NCI-H446 treated with DMSO at 0.1 percent for 48 hours (cell line): ENCODE results near the gene SNRPE.
"Not testable (repeated sequence)": the region's sequence is repeated elsewhere in the genome, so short reads cannot be mapped to it uniquely, and the experiment has no call there.

Experiments used
- DNase-seq: peaks from one replicate; lab custom pipeline; 2025; lab: John Stamatoyannopoulos, UW

The SNRPE gene

GRCh38 chr1:203861379-203862184 lies at the start of gene SNRPE:
Gene SNRPE (plus strand): TSS chr1:203861599. CDS start chr1:203861660, 61 bp downstream.
- peak; percentile 99 for DNase-seq

GRCh38 chr1:203813581-203814341 lies 47.6 kb upstream of the SNRPE start:
- no peak for DNase-seq

- DNase-seq = no peak
Observed at GRCh38 chr1:203818399-203818798, 43.0 kb upstream of the SNRPE start.

- DNase-seq = no peak
Observed at GRCh38 chr1:203823306-203823705, 38.1 kb upstream of the SNRPE start.

- no peak for DNase-seq
Observed at GRCh38 chr1:203826175-203826574, 35.2 kb upstream of the SNRPE start.

GRCh38 chr1:203828002-203828401 lies 33.4 kb upstream of the SNRPE start:
- DNase-seq = no peak

- DNase-seq = no peak
Observed at GRCh38 chr1:203828503-203828902, 32.9 kb upstream of the SNRPE start.

- not testable (repeated sequence) for DNase-seq
Observed at GRCh38 chr1:203829247-203829646, 32.2 kb upstream of the SNRPE start.

- DNase-seq = no peak
Observed at GRCh38 chr1:203835476-203835875, 25.9 kb upstream of the SNRPE start.

- DNase-seq = no peak
Observed at GRCh38 chr1:203839081-203839480, 22.3 kb upstream of the SNRPE start.

GRCh38 chr1:203840208-203840808 lies 21.1 kb upstream of the SNRPE start:
- no peak for DNase-seq

- no peak for DNase-seq
Observed at GRCh38 chr1:203842559-203842876, 18.9 kb upstream of the SNRPE start.

GRCh38 chr1:203843435-203843834 lies 18.0 kb upstream of the SNRPE start:
- no peak for DNase-seq

GRCh38 chr1:203853112-203853511 lies 8.3 kb upstream of the SNRPE start:
- DNase-seq = not testable (repeated sequence)

GRCh38 chr1:203858055-203858454 lies 3.3 kb upstream of the SNRPE start:
- DNase-seq = no peak

- no peak for DNase-seq
Observed at GRCh38 chr1:203858975-203859374, 2.4 kb upstream of the SNRPE start.

GRCh38 chr1:203860396-203861025 lies 888 bp upstream of the SNRPE start:
- peak; percentile 9 for DNase-seq

GRCh38 chr1:203867802-203868201 lies 6.4 kb downstream of the SNRPE start:
- no peak for DNase-seq

GRCh38 chr1:203870245-203870644 lies 8.8 kb downstream of the SNRPE start:
- DNase-seq = no peak

- peak; percentile 24 for DNase-seq
Observed at GRCh38 chr1:203871114-203871880, 9.9 kb downstream of the SNRPE start.

GRCh38 chr1:203873094-203873493 lies 11.7 kb downstream of the SNRPE start:
- DNase-seq = no peak

- DNase-seq = no peak
Observed at GRCh38 chr1:203878422-203878821, 17.0 kb downstream of the SNRPE start.
